GM20000 (cell line): ENCODE results near the gene FAM227A.
"Not testable (repeated sequence)": the region's sequence is repeated elsewhere in the genome, so short reads cannot be mapped to it uniquely, and the experiment has no call there.

Experiments
- DNase-seq: peaks from one replicate; pipeline ENCODE4 v3.0.0; 2012; ENCODE audit warnings: low spot score
- CTCF ChIP-seq: IDR thresholded peaks from 2 replicates; pipeline ENCODE4 v1.5.1; 2012; ENCODE audit warnings: mild to moderate bottlenecking, control low read depth; ENCODE audit errors: extremely low read depth, missing control alignments

Gene FAM227A

GRCh38 chr22:38608992-38609750 is 47.0 kb downstream of the FAM227A start:
- no peak for TF ChIP-seq CTCF
- DNase-seq, result no peak

GRCh38 chr22:38607680-38608079 is 48.5 kb downstream of the FAM227A start:
- no peak for TF ChIP-seq CTCF
- DNase-seq, result no peak

GRCh38 chr22:38602166-38602565 is 54.0 kb downstream of the FAM227A start:
- no peak for TF ChIP-seq CTCF
- DNase-seq, result no peak

- no peak for TF ChIP-seq CTCF
- no peak for DNase-seq
These were observed 54.9 kb downstream of the FAM227A start for GRCh38 chr22:38601221-38601764.

GRCh38 chr22:38599466-38599865 is 56.7 kb downstream of the FAM227A start:
- no peak for DNase-seq

GRCh38 chr22:38582923-38583322 is 73.3 kb downstream of the FAM227A start:
- not testable (repeated sequence) for DNase-seq

More at GRCh38 chr22:38599466-38599865, 56.7 kb downstream of the FAM227A start:
- no peak for TF ChIP-seq CTCF

GRCh38 chr22:38578505-38578904 is 77.7 kb downstream of the FAM227A start:
- DNase-seq, result no peak
- no peak for TF ChIP-seq CTCF

- peak; percentile 18 for TF ChIP-seq CTCF
- peak; percentile 47 for DNase-seq
These were observed 84.1 kb downstream of the FAM227A start for GRCh38 chr22:38572065-38572464.
